ENCODE measurements around the gene IPO11. TPM values are rescaled to one million over a fixed set of nuclear protein-coding genes. Genes with fewer than 3 reads are reported as not detected.

The IPO11 gene
- total and polyA plus RNA-seq, 4 donors: 4.7 to 20.6 (median 9.0) TPM

DNA sequence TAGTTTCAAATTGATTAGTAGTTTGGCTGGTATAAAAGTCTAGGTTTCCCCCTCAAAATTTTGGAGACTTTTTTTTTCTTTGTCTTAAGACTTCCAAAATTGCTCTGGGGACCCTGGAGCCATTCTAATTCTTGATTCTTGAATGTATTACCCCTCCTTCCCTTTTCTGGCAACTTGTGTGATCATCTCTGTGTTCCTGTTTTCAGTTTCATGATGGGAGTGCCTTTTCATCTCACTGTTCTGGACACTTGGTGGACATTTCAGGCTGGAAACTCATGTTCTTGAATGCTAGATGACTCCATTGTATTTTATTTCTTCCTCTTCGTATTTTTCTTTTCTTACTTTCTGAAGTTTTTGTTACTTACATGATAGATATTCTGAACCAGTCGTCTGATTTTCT lies 108.8 kb downstream of the IPO11 start:
- no peak for DNase-seq (ENCODE audit: low spot score)
- Histone ChIP-seq H3K36me3 (ENCODE audit: control insufficient read depth in 4 of 4, insufficient read depth in 3 of 4, low read depth in 1 of 4, low read length in 3 of 4) (peaks cover 0 to 4% (median under 1%) of the 10 kb centered on the region in 4 donors), H3K9me3 (ENCODE audit: control insufficient read depth in 4 of 4, low read length in 3 of 4) (no peaks in the 10 kb centered on the region), H3K9ac (ENCODE audit: low read depth in 1 of 2, low read length in 2 of 2) (no peak overlapping the region), H3K4me3 (ENCODE audit: low read depth in 1 of 3, low read length in 3 of 3) (no peak overlapping the region), H3K27me3 (ENCODE audit: control insufficient read depth in 4 of 4, insufficient read depth in 4 of 4, low read length in 3 of 4) (no peaks in the 10 kb centered on the region), H3K4me1 (ENCODE audit: control insufficient read depth in 4 of 4, insufficient read depth in 4 of 4, low read length in 3 of 4) (no peaks in the 10 kb centered on the region), H3K27ac (ENCODE audit: low read depth in 1 of 2, low read length in 2 of 2) (no peak overlapping the region)
- 80% methylated on average over 2 of the region's 2 CpGs for WGBS
- TF ChIP-seq YY1 (IDR thresholded peaks at IDR 0.05): no peak
- TF ChIP-seq, protein P1, sequence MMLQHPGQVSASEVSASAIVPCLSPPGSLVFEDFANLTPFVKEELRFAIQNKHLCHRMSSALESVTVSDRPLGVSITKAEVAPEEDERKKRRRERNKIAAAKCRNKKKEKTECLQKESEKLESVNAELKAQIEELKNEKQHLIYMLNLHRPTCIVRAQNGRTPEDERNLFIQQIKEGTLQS (IDR thresholded peaks at IDR 0.05): no peak
- TF ChIP-seq, protein P2, sequence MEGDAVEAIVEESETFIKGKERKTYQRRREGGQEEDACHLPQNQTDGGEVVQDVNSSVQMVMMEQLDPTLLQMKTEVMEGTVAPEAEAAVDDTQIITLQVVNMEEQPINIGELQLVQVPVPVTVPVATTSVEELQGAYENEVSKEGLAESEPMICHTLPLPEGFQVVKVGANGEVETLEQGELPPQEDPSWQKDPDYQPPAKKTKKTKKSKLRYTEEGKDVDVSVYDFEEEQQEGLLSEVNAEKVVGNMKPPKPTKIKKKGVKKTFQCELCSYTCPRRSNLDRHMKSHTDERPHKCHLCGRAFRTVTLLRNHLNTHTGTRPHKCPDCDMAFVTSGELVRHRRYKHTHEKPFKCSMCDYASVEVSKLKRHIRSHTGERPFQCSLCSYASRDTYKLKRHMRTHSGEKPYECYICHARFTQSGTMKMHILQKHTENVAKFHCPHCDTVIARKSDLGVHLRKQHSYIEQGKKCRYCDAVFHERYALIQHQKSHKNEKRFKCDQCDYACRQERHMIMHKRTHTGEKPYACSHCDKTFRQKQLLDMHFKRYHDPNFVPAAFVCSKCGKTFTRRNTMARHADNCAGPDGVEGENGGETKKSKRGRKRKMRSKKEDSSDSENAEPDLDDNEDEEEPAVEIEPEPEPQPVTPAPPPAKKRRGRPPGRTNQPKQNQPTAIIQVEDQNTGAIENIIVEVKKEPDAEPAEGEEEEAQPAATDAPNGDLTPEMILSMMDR (IDR thresholded peaks at IDR 0.05; ENCODE audit: low read depth, low read length, missing input control): no peak
- no peak for TF ChIP-seq RXRA (IDR thresholded peaks at IDR 0.05)
- TF ChIP-seq, protein P3, sequence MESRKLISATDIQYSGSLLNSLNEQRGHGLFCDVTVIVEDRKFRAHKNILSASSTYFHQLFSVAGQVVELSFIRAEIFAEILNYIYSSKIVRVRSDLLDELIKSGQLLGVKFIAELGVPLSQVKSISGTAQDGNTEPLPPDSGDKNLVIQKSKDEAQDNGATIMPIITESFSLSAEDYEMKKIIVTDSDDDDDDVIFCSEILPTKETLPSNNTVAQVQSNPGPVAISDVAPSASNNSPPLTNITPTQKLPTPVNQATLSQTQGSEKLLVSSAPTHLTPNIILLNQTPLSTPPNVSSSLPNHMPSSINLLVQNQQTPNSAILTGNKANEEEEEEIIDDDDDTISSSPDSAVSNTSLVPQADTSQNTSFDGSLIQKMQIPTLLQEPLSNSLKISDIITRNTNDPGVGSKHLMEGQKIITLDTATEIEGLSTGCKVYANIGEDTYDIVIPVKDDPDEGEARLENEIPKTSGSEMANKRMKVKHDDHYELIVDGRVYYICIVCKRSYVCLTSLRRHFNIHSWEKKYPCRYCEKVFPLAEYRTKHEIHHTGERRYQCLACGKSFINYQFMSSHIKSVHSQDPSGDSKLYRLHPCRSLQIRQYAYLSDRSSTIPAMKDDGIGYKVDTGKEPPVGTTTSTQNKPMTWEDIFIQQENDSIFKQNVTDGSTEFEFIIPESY (IDR thresholded peaks at IDR 0.05): no peak
- no peak for TF ChIP-seq SP1 (IDR thresholded peaks at IDR 0.05)
- no peak for TF ChIP-seq GABPA (IDR thresholded peaks at IDR 0.05 in 1 of 2, conservative IDR thresholded peaks at IDR 0.05 in 1 of 2)
- no peak for TF ChIP-seq HNF4A (conservative IDR thresholded peaks at IDR 0.05)

DNA sequence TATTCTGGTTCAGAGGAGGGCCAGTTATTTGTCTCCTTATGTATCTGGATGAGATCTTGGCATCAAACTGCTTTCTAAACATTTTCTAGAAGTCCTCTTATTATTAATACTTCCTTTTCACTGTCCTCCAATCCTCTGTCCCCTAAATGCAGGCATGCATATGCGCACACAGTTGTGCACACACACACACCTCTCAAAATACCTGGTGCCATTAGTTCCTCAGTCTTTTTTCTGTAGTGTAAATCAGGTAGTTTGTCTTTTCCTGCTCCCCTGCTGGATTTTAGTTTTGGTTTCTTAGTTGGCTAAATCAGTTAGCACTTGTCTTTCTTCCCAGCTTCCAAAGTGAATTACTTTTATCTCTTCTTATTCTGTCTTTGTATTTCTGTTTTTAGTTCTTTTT lies 110.2 kb downstream of the IPO11 start:
- no peak for DNase-seq (ENCODE audit: low spot score)
- Histone ChIP-seq H3K27me3 (ENCODE audit: control insufficient read depth in 4 of 4, insufficient read depth in 4 of 4, low read length in 3 of 4) (no peaks in the 10 kb centered on the region), H3K9me3 (ENCODE audit: control insufficient read depth in 4 of 4, low read length in 3 of 4) (no peaks in the 10 kb centered on the region), H3K4me1 (ENCODE audit: control insufficient read depth in 4 of 4, insufficient read depth in 4 of 4, low read length in 3 of 4) (no peaks in the 10 kb centered on the region), H3K27ac (ENCODE audit: low read depth in 1 of 2, low read length in 2 of 2) (no peak overlapping the region), H3K36me3 (ENCODE audit: control insufficient read depth in 4 of 4, insufficient read depth in 3 of 4, low read depth in 1 of 4, low read length in 3 of 4) (peaks cover 0 to 2% (median under 1%) of the 10 kb centered on the region in 4 donors), H3K9ac (ENCODE audit: low read depth in 1 of 2, low read length in 2 of 2) (no peak overlapping the region), H3K4me3 (ENCODE audit: low read depth in 1 of 3, low read length in 3 of 3) (no peak overlapping the region)
- TF ChIP-seq HNF4G (IDR thresholded peaks at IDR 0.05): no peak
- TF ChIP-seq, protein P3 (IDR thresholded peaks at IDR 0.05): no peak
- TF ChIP-seq YY1 (IDR thresholded peaks at IDR 0.05): no peak
- TF ChIP-seq, protein P2 (IDR thresholded peaks at IDR 0.05; ENCODE audit: low read depth, low read length, missing input control): no peak
- TF ChIP-seq, protein P1 (IDR thresholded peaks at IDR 0.05): no peak
- no peak for TF ChIP-seq TAF1 (conservative IDR thresholded peaks at IDR 0.05)
- TF ChIP-seq, protein P4, sequence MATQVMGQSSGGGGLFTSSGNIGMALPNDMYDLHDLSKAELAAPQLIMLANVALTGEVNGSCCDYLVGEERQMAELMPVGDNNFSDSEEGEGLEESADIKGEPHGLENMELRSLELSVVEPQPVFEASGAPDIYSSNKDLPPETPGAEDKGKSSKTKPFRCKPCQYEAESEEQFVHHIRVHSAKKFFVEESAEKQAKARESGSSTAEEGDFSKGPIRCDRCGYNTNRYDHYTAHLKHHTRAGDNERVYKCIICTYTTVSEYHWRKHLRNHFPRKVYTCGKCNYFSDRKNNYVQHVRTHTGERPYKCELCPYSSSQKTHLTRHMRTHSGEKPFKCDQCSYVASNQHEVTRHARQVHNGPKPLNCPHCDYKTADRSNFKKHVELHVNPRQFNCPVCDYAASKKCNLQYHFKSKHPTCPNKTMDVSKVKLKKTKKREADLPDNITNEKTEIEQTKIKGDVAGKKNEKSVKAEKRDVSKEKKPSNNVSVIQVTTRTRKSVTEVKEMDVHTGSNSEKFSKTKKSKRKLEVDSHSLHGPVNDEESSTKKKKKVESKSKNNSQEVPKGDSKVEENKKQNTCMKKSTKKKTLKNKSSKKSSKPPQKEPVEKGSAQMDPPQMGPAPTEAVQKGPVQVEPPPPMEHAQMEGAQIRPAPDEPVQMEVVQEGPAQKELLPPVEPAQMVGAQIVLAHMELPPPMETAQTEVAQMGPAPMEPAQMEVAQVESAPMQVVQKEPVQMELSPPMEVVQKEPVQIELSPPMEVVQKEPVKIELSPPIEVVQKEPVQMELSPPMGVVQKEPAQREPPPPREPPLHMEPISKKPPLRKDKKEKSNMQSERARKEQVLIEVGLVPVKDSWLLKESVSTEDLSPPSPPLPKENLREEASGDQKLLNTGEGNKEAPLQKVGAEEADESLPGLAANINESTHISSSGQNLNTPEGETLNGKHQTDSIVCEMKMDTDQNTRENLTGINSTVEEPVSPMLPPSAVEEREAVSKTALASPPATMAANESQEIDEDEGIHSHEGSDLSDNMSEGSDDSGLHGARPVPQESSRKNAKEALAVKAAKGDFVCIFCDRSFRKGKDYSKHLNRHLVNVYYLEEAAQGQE (IDR thresholded peaks at IDR 0.05): no peak
- TF ChIP-seq EGR1 (IDR thresholded peaks at IDR 0.05; ENCODE audit: low read depth in 2 of 2): no peak
- TF ChIP-seq JUND (IDR thresholded peaks at IDR 0.05): no peak
- TF ChIP-seq FOXA2 (IDR thresholded peaks at IDR 0.05): no peak
- no peak for TF ChIP-seq FOXA1 (IDR thresholded peaks at IDR 0.05)
- no peak for TF ChIP-seq HNF4A (conservative IDR thresholded peaks at IDR 0.05)
- TF ChIP-seq NR2F2 (IDR thresholded peaks at IDR 0.05): no peak
- TF ChIP-seq SP1 (IDR thresholded peaks at IDR 0.05): no peak
- TF ChIP-seq RAD21 (IDR thresholded peaks at IDR 0.05): no peak
- no peak for TF ChIP-seq RXRA (IDR thresholded peaks at IDR 0.05)
- no peak for TF ChIP-seq GABPA (IDR thresholded peaks at IDR 0.05 in 1 of 2, conservative IDR thresholded peaks at IDR 0.05 in 1 of 2)
- TF ChIP-seq, protein P5, sequence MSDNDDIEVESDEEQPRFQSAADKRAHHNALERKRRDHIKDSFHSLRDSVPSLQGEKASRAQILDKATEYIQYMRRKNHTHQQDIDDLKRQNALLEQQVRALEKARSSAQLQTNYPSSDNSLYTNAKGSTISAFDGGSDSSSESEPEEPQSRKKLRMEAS (IDR thresholded peaks at IDR 0.05): no peak
- WGBS: 96% methylated on average over 1 of the region's 1 CpG

Data from liver (tissue), 9 donors.